DND-41 (cell line): ENCODE results near the gene SEPTIN5.

Source experiments
- CTCF ChIP-seq: IDR thresholded peaks from 2 replicates; pipeline ENCODE4 v1.5.1; 2012; ENCODE audit warnings: borderline replicate concordance, low read length, moderate library complexity, mild to moderate bottlenecking; ENCODE audit not compliant: poor library complexity, severe bottlenecking; ENCODE audit errors: extremely low read depth
- EZH2 ChIP-seq: IDR thresholded peaks from 3 replicates; pipeline ENCODE4 v1.6.1; 2012; ENCODE audit warnings: borderline replicate concordance, low read depth, mild to moderate bottlenecking, moderate library complexity, low read length, inconsistent platforms; ENCODE audit not compliant: severe bottlenecking

- no peak for TF ChIP-seq CTCF
- TF ChIP-seq EZH2, result no peak
These were observed 7.3 kb downstream of the SEPTIN5 start for GRCh38 chr22:19721330-19722177.
